Osteoblast (primary cell): ENCODE data around the gene HSD17B14. TPM values are rescaled to one million over a fixed set of nuclear protein-coding genes. Genes with fewer than 3 reads are reported as not detected.
"Not testable (repeated sequence)": the region's sequence is repeated elsewhere in the genome, so short reads cannot be mapped to it uniquely, and the experiment has no call there.

Experiments
- DNase-seq: peaks from one replicate; pipeline ENCODE4 v3.0.0; 2011; ENCODE audit warnings: low spot score, mixed read lengths; ENCODE audit not compliant: insufficient read length; ENCODE audit errors: missing footprints
- H2AFZ ChIP-seq: 2 replicates; pipeline ENCODE4 v1.6.0; 2011; ENCODE audit warnings: mild to moderate bottlenecking, low read length
- H3K27ac ChIP-seq: 2 replicates; pipeline ENCODE4 v1.5.1; 2011; ENCODE audit warnings: mild to moderate bottlenecking, low read depth, low read length, moderate library complexity
- H3K27me3 ChIP-seq: 2 replicates; pipeline ENCODE4 v1.6.0; 2012; ENCODE audit warnings: mild to moderate bottlenecking, control low read depth, inconsistent platforms, low read length, moderate library complexity; ENCODE audit not compliant: insufficient read depth
- H3K36me3 ChIP-seq: 2 replicates; pipeline ENCODE4 v1.5.1; 2011; ENCODE audit warnings: mild to moderate bottlenecking, low read length, control low read depth, moderate library complexity; ENCODE audit not compliant: insufficient read depth
- H3K4me1 ChIP-seq: 2 replicates; pipeline ENCODE4 v1.5.1; 2011; ENCODE audit warnings: mild to moderate bottlenecking, low read length, control low read depth, moderate library complexity; ENCODE audit not compliant: insufficient read depth
- H3K4me2 ChIP-seq: 2 replicates; pipeline ENCODE4 v1.6.0; 2011; ENCODE audit warnings: mild to moderate bottlenecking, low read length; ENCODE audit not compliant: insufficient read depth
- H3K4me3 ChIP-seq: fragments of 200-600 bp; sonication (generic); 3 replicates; pipeline ENCODE4 v1.5.1; 2012; ENCODE audit warnings: mild to moderate bottlenecking, low read length, inconsistent platforms; ENCODE audit not compliant: insufficient read depth
- H3K79me2 ChIP-seq: 2 replicates; pipeline ENCODE4 v1.6.0; 2012; ENCODE audit warnings: mild to moderate bottlenecking, low read length, control low read depth, inconsistent platforms; ENCODE audit not compliant: insufficient read depth
- H3K9me3 ChIP-seq: 2 replicates; pipeline ENCODE4 v1.5.1; 2011; ENCODE audit warnings: low read depth, low read length, control low read depth
- H4K20me1 ChIP-seq: 2 replicates; pipeline ENCODE4 v1.6.0; 2012; ENCODE audit warnings: mild to moderate bottlenecking, low read length, control low read depth; ENCODE audit not compliant: insufficient read depth
- CTCF ChIP-seq: IDR thresholded peaks from 2 replicates; pipeline ENCODE4 v1.5.1; 2011; ENCODE audit warnings: mild to moderate bottlenecking, low read depth, low read length, moderate library complexity; ENCODE audit errors: extremely low read depth
- total RNA-seq: library from RNA; depleted of rRNA; stranded (reverse); fragments of >200 nt; gene quantifications from 2 replicates; pipeline ENCODE4 v1.2.3, GENCODE V29; 2012

Gene HSD17B14
- 1.8 and 2.1 TPM in 2 replicates for total RNA-seq

- no peak for TF ChIP-seq CTCF
- peak within 1 kb of the TSS; percentile 51 for H3K4me2 ChIP-seq
- H4K20me1 ChIP-seq, result no peaks in the 10 kb centered on the region
- no peak within 1 kb of the TSS for H2AFZ ChIP-seq
- peak; percentile 77 for DNase-seq
- H3K27me3 ChIP-seq, result no peaks in the 10 kb centered on the region
- H3K4me3 ChIP-seq, result peak within 1 kb of the TSS; percentile 40
- no peaks in the 10 kb centered on the region for H3K79me2 ChIP-seq
- H3K36me3 ChIP-seq, result peaks cover 14% of the 10 kb centered on the region
- H3K4me1 ChIP-seq, result peaks cover 8% of the 10 kb centered on the region
- no peaks in the 10 kb centered on the region for H3K9me3 ChIP-seq
- peak within 1 kb of the TSS; percentile 58 for H3K27ac ChIP-seq
Observed at GRCh38 chr19:48836089-48837017, at the start of gene HSD17B14. HSD17B14 (minus strand) TSS chr19:48836491; CDS start chr19:48836411, 80 bp downstream.

GRCh38 chr19:48883726-48884125 lies 47.4 kb upstream of the HSD17B14 start:
- Histone ChIP-seq H3K79me2 (no peaks in the 10 kb centered on the region), H3K4me3 (no peak overlapping the region), H3K4me1 (peaks cover under 1% of the 10 kb centered on the region), H3K36me3 (peaks cover 1% of the 10 kb centered on the region), H4K20me1 (peaks cover under 1% of the 10 kb centered on the region), H3K9me3 (no peaks in the 10 kb centered on the region), H3K27me3 (no peaks in the 10 kb centered on the region), H3K27ac (no peak overlapping the region), H2AFZ (no peak overlapping the region), H3K4me2 (no peak overlapping the region)
- DNase-seq, result no peak
- TF ChIP-seq CTCF, result no peak

- no peak for TF ChIP-seq CTCF
- Histone ChIP-seq H4K20me1 (peaks cover 13% of the 10 kb centered on the region), H3K4me3 (no peak overlapping the region)
Observed at GRCh38 chr19:48881741-48882657, 45.7 kb upstream of the HSD17B14 start.

GRCh38 chr19:48879696-48880095 lies 43.4 kb upstream of the HSD17B14 start:
- H3K4me2 ChIP-seq, H3K9me3 ChIP-seq, H2AFZ ChIP-seq, H3K27ac ChIP-seq, H3K4me3 ChIP-seq, DNase-seq, H3K27me3 ChIP-seq: not testable (repeated sequence)
- Histone ChIP-seq H4K20me1 (peaks cover 30% of the 10 kb centered on the region), H3K4me1 (peaks cover 14% of the 10 kb centered on the region), H3K79me2 (peaks cover 19% of the 10 kb centered on the region), H3K36me3 (peaks cover 30% of the 10 kb centered on the region)

More at GRCh38 chr19:48881741-48882657, 45.7 kb upstream of the HSD17B14 start:
- peaks cover 3% of the 10 kb centered on the region for H3K79me2 ChIP-seq
- no peak overlapping the region for H2AFZ ChIP-seq
- H3K36me3 ChIP-seq, result peaks cover 13% of the 10 kb centered on the region
- no peaks in the 10 kb centered on the region for H3K27me3 ChIP-seq
- no peak overlapping the region for H3K4me2 ChIP-seq
- H3K4me1 ChIP-seq, result peaks cover 4% of the 10 kb centered on the region
- no peaks in the 10 kb centered on the region for H3K9me3 ChIP-seq
- H3K27ac ChIP-seq, result no peak overlapping the region
- DNase-seq, result no peak
